Measurements from ENCODE around the gene PCK2. TPM values are rescaled to one million over a fixed set of nuclear protein-coding genes. Genes with fewer than 3 reads are reported as not detected.

The PCK2 gene
- total and polyA plus RNA-seq, 2 of the 8 experiments (the other 6 are each of a cell fraction or from before 2014, with no cell fraction given), result 81.9 to 115 TPM

DNA sequence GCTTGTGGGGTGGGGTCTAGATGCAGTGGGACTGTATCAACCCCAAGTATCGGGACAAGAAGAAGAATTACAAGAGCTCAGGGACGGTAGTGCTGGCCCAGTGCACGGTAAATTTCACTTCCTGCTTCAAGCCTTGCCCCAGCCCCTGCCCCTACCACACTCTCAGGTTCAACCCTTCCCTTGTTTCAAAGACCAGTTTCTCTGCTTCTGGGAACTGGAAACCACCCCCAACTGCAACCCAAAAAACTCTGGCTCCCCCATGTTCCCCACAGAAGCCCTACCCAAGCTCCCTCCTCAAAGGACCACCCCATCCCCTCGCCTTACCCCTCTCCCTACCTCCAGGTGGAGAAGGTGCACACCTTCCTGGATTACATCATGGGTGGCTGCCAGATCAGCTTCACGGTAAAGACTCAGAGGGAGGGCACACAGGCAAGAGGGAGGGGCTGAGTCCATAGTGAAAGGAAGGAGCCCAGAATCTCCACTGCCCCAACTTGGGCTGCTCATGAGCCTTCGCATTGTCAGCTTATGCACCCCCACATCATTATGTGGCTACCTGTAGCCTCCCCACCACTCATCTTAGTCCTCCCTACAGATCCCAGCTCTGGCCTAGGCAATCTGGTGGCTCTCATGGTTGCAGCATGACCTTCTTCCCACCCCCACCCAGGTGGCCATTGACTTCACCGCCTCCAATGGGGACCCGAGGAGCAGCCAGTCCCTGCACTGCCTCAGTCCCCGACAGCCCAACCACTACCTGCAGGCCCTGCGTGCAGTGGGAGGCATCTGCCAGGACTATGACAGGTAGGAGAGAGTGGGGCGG, 18.4 kb upstream of the PCK2 start (continued):
- TF ChIP-seq, protein P1, sequence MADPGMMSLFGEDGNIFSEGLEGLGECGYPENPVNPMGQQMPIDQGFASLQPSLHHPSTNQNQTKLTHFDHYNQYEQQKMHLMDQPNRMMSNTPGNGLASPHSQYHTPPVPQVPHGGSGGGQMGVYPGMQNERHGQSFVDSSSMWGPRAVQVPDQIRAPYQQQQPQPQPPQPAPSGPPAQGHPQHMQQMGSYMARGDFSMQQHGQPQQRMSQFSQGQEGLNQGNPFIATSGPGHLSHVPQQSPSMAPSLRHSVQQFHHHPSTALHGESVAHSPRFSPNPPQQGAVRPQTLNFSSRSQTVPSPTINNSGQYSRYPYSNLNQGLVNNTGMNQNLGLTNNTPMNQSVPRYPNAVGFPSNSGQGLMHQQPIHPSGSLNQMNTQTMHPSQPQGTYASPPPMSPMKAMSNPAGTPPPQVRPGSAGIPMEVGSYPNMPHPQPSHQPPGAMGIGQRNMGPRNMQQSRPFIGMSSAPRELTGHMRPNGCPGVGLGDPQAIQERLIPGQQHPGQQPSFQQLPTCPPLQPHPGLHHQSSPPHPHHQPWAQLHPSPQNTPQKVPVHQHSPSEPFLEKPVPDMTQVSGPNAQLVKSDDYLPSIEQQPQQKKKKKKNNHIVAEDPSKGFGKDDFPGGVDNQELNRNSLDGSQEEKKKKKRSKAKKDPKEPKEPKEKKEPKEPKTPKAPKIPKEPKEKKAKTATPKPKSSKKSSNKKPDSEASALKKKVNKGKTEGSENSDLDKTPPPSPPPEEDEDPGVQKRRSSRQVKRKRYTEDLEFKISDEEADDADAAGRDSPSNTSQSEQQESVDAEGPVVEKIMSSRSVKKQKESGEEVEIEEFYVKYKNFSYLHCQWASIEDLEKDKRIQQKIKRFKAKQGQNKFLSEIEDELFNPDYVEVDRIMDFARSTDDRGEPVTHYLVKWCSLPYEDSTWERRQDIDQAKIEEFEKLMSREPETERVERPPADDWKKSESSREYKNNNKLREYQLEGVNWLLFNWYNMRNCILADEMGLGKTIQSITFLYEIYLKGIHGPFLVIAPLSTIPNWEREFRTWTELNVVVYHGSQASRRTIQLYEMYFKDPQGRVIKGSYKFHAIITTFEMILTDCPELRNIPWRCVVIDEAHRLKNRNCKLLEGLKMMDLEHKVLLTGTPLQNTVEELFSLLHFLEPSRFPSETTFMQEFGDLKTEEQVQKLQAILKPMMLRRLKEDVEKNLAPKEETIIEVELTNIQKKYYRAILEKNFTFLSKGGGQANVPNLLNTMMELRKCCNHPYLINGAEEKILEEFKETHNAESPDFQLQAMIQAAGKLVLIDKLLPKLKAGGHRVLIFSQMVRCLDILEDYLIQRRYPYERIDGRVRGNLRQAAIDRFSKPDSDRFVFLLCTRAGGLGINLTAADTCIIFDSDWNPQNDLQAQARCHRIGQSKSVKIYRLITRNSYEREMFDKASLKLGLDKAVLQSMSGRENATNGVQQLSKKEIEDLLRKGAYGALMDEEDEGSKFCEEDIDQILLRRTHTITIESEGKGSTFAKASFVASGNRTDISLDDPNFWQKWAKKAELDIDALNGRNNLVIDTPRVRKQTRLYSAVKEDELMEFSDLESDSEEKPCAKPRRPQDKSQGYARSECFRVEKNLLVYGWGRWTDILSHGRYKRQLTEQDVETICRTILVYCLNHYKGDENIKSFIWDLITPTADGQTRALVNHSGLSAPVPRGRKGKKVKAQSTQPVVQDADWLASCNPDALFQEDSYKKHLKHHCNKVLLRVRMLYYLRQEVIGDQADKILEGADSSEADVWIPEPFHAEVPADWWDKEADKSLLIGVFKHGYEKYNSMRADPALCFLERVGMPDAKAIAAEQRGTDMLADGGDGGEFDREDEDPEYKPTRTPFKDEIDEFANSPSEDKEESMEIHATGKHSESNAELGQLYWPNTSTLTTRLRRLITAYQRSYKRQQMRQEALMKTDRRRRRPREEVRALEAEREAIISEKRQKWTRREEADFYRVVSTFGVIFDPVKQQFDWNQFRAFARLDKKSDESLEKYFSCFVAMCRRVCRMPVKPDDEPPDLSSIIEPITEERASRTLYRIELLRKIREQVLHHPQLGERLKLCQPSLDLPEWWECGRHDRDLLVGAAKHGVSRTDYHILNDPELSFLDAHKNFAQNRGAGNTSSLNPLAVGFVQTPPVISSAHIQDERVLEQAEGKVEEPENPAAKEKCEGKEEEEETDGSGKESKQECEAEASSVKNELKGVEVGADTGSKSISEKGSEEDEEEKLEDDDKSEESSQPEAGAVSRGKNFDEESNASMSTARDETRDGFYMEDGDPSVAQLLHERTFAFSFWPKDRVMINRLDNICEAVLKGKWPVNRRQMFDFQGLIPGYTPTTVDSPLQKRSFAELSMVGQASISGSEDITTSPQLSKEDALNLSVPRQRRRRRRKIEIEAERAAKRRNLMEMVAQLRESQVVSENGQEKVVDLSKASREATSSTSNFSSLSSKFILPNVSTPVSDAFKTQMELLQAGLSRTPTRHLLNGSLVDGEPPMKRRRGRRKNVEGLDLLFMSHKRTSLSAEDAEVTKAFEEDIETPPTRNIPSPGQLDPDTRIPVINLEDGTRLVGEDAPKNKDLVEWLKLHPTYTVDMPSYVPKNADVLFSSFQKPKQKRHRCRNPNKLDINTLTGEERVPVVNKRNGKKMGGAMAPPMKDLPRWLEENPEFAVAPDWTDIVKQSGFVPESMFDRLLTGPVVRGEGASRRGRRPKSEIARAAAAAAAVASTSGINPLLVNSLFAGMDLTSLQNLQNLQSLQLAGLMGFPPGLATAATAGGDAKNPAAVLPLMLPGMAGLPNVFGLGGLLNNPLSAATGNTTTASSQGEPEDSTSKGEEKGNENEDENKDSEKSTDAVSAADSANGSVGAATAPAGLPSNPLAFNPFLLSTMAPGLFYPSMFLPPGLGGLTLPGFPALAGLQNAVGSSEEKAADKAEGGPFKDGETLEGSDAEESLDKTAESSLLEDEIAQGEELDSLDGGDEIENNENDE (IDR thresholded peaks at IDR 0.05; ENCODE audit: insufficient replicate concordance, low read length), result no peak
- TF ChIP-seq TAF7 (optimal IDR thresholded peaks at IDR 0.05; ENCODE audit: borderline replicate concordance, low read depth, low read length), result no peak
- no peak for TF ChIP-seq SIX5 (IDR thresholded peaks at IDR 0.05; ENCODE audit: low read depth, low read length)
- TF ChIP-seq MAFK (IDR thresholded peaks at IDR 0.05; ENCODE audit: low read depth, low read length), result no peak
- TF ChIP-seq SAP30 (IDR thresholded peaks at IDR 0.05; ENCODE audit: insufficient read depth, insufficient replicate concordance, low read length), result no peak

Data from H1 (cell line).